WTC11 (cell line): ENCODE results near the gene RELT. TPM values are rescaled to one million over a fixed set of nuclear protein-coding genes. Genes with fewer than 3 reads are reported as not detected.

Source experiments
- ATAC-seq: fragments of 200-7000 bp; cut with Tn5 transposase; 2 replicates; pipeline ENCODE4 v1.10.0; 2021; ENCODE audit warnings: mild to moderate bottlenecking, moderate library complexity
- CTCF ChIA-PET: fragments of 300-600 bp; sonication (Branson Sonifier 250); formaldehyde crosslinking; loops from one replicate; lab custom pipeline; 2021; ENCODE audit warnings: antibody characterized with exemption; lab: Charles Lee
- POLR2A ChIA-PET: fragments of 350-600 bp; sonication (Branson Sonifier 250); formaldehyde crosslinking; loops from one replicate; lab custom pipeline; 2021; ENCODE audit warnings: antibody characterized with exemption; lab: Charles Lee
- DNase-seq: peaks from one replicate; pipeline ENCODE4 v3.0.0; 2021; ENCODE audit warnings: low spot score
- H3K27ac Mint-ChIP-seq: 2 replicates; pipeline ENCODE4 v1.8.0; 2021; ENCODE audit warnings: mixed read lengths
- H3K27me3 Mint-ChIP-seq: 2 replicates; pipeline ENCODE4 v1.8.0; 2021; ENCODE audit warnings: low read depth, mild to moderate bottlenecking, moderate library complexity, mixed read lengths
- H3K36me3 Mint-ChIP-seq: 2 replicates; pipeline ENCODE4 v1.8.0; 2021; ENCODE audit warnings: mixed read lengths
- H3K4me1 Mint-ChIP-seq: 2 replicates; pipeline ENCODE4 v1.8.0; 2022; ENCODE audit warnings: mixed read lengths
- H3K4me3 Mint-ChIP-seq: 2 replicates; pipeline ENCODE4 v1.8.0; 2021; ENCODE audit warnings: mild to moderate bottlenecking, moderate library complexity, mixed read lengths
- H3K9me3 Mint-ChIP-seq: 2 replicates; pipeline ENCODE4 v1.8.0; 2021; ENCODE audit warnings: mixed read lengths
- ARID4B ChIP-seq: sonication (generic); formaldehyde crosslinking; IDR thresholded peaks from 2 replicates; pipeline ENCODE4 v1.8.0; 2023; ENCODE audit warnings: missing genetic modification reagents, mild to moderate bottlenecking, borderline replicate concordance
- ATF1 ChIP-seq: sonication (generic); formaldehyde crosslinking; IDR thresholded peaks from 2 replicates; pipeline ENCODE4 v1.8.1; 2023; ENCODE audit warnings: mild to moderate bottlenecking, moderate library complexity, missing genetic modification reagents
- CREB1 ChIP-seq: sonication (generic); formaldehyde crosslinking; IDR thresholded peaks from 2 replicates; pipeline ENCODE4 v1.8.0; 2023; ENCODE audit warnings: mild to moderate bottlenecking, missing genetic modification reagents
- EMX1 ChIP-seq: fragments of 250-450 bp; sonication (Bioruptor Pico); IDR thresholded peaks from 2 replicates; pipeline ENCODE4 v1.8.0; 2021; ENCODE audit warnings: mild to moderate bottlenecking
- ERG ChIP-seq: fragments of 250-450 bp; sonication (Bioruptor Pico); IDR thresholded peaks from 2 replicates; pipeline ENCODE4 v1.8.0; 2021; ENCODE audit warnings: mild to moderate bottlenecking
- ESRRA ChIP-seq: sonication (generic); formaldehyde crosslinking; IDR thresholded peaks from 2 replicates; pipeline ENCODE4 v1.8.1; 2022; ENCODE audit warnings: mild to moderate bottlenecking, missing genetic modification reagents, borderline replicate concordance
- GRHL2 ChIP-seq: fragments of 250-450 bp; sonication (Bioruptor Pico); IDR thresholded peaks from 2 replicates; pipeline ENCODE4 v1.8.0; 2022; ENCODE audit warnings: mild to moderate bottlenecking, moderate library complexity; ENCODE audit not compliant: insufficient replicate concordance, severe bottlenecking
- HMGA2 ChIP-seq: fragments of 250-450 bp; sonication (Bioruptor Pico); IDR thresholded peaks from 2 replicates; pipeline ENCODE4 v1.4.0; 2021; ENCODE audit warnings: mild to moderate bottlenecking, moderate library complexity
- IRF1 ChIP-seq: sonication (generic); formaldehyde crosslinking; IDR thresholded peaks from 2 replicates; pipeline ENCODE4 v1.8.0; 2023; ENCODE audit warnings: missing genetic modification reagents
- JAZF1 ChIP-seq: fragments of 250-450 bp; sonication (Bioruptor Pico); IDR thresholded peaks from 2 replicates; pipeline ENCODE4 v1.9.0; 2021; ENCODE audit warnings: moderate library complexity, mild to moderate bottlenecking, inconsistent platforms
- JUN ChIP-seq: sonication (generic); formaldehyde crosslinking; IDR thresholded peaks from 2 replicates; pipeline ENCODE4 v1.8.0; 2023; ENCODE audit warnings: mild to moderate bottlenecking, missing genetic modification reagents
- KAT7 ChIP-seq: sonication (generic); formaldehyde crosslinking; IDR thresholded peaks from 2 replicates; pipeline ENCODE4 v1.8.1; 2023; ENCODE audit warnings: missing genetic modification reagents, mild to moderate bottlenecking, borderline replicate concordance
- NR2C2 ChIP-seq: sonication (generic); formaldehyde crosslinking; IDR thresholded peaks from 2 replicates; pipeline ENCODE4 v1.8.0; 2022; ENCODE audit warnings: mild to moderate bottlenecking, missing genetic modification reagents
- PRDM15 ChIP-seq: sonication (generic); formaldehyde crosslinking; IDR thresholded peaks from 2 replicates; pipeline ENCODE4 v1.8.0; 2022; ENCODE audit warnings: missing genetic modification reagents
- PREB ChIP-seq: sonication (generic); formaldehyde crosslinking; IDR thresholded peaks from 2 replicates; pipeline ENCODE4 v1.8.1; 2022; ENCODE audit warnings: mild to moderate bottlenecking, missing genetic modification reagents, moderate library complexity, borderline replicate concordance
- RORB ChIP-seq: fragments of 250-450 bp; sonication (Bioruptor Pico); IDR thresholded peaks from 2 replicates; pipeline ENCODE4 v1.9.0; 2021; ENCODE audit warnings: mild to moderate bottlenecking
- SOX15 ChIP-seq: fragments of 250-450 bp; sonication (Bioruptor Pico); IDR thresholded peaks from 2 replicates; pipeline ENCODE4 v1.9.0; 2021; ENCODE audit warnings: mild to moderate bottlenecking
- USF1 ChIP-seq: sonication (generic); formaldehyde crosslinking; IDR thresholded peaks from 2 replicates; pipeline ENCODE4 v1.8.0; 2022; ENCODE audit warnings: mild to moderate bottlenecking, missing genetic modification reagents
- ZNF219 ChIP-seq: sonication (generic); formaldehyde crosslinking; IDR thresholded peaks from 2 replicates; pipeline ENCODE4 v1.8.0; 2023; ENCODE audit warnings: missing genetic modification reagents, mild to moderate bottlenecking, borderline replicate concordance
- ZNF263 ChIP-seq: sonication (generic); formaldehyde crosslinking; IDR thresholded peaks from 2 replicates; pipeline ENCODE4 v1.8.1; 2022; ENCODE audit warnings: low read depth, mild to moderate bottlenecking, moderate library complexity, missing genetic modification reagents
- ZNF396 ChIP-seq: fragments of 250-450 bp; sonication (Bioruptor Pico); IDR thresholded peaks from 2 replicates; pipeline ENCODE4 v1.8.0; 2021; ENCODE audit warnings: mild to moderate bottlenecking, moderate library complexity, borderline replicate concordance
- total RNA-seq: library from RNA; stranded (reverse); gene quantifications from 3 replicates; pipeline ENCODE4 v1.2.3, GENCODE V29; 2021

Gene RELT
- total RNA-seq, 1 experiment from 2014 or later, result 6.7 TPM

- Mint-ChIP-seq H3K4me1 (peaks cover 9% of the 10 kb centered on the region), H3K27ac (no peak overlapping the region), H3K36me3 (no peaks in the 10 kb centered on the region), H3K27me3 (no peaks in the 10 kb centered on the region), H3K4me3 (no peak overlapping the region)
- ChIA-PET CTCF (interaction anchor here (0.6 to 2.3 kb wide), 6 partner anchors 13 to 281 kb away, joined by 3 to 9 read pairs (median 4); no protein-coding TSS in a partner anchor), POLR2A (no interaction called here)
- no peak for DNase-seq
- TF ChIP-seq PRDM15 (CRISPR knock-in tag) (no peak), IRF1 (no peak), USF1 (no peak), EMX1 (CRISPR knock-in tag) (no peak), CREB1 (CRISPR knock-in tag) (no peak), ESRRA (no peak), HMGA2 (CRISPR knock-in tag) (no peak), PREB (no peak), JAZF1 (CRISPR knock-in tag) (no peak)
- TF ChIP-seq, all 79 proteins: peak for 0
- H3K9me3 Mint-ChIP-seq, result no peaks in the 10 kb centered on the region
- ATAC-seq, result no peak
Observed at GRCh38 chr11:73425108-73425507, 48.9 kb downstream of the RELT start.

- no peak for DNase-seq
- Mint-ChIP-seq H3K4me1 (peaks cover 6% of the 10 kb centered on the region), H3K27ac (peak overlapping the region; percentile 61; the same call in 1 of the 2 replicates)
- no peak for TF ChIP-seq GRHL2
- TF ChIP-seq JUN (CRISPR knock-in tag), result no peak
- TF ChIP-seq ATF1 (CRISPR knock-in tag), result no peak
- TF ChIP-seq ARID4B (CRISPR knock-in tag), result no peak
- no peak for TF ChIP-seq SOX15 (CRISPR knock-in tag)
- TF ChIP-seq ZNF263, result no peak
- no peak for TF ChIP-seq NR2C2
- no peak for TF ChIP-seq ZNF396 (CRISPR knock-in tag)
- no peak for TF ChIP-seq ZNF219 (CRISPR knock-in tag)
- no peak for TF ChIP-seq HMGA2 (CRISPR knock-in tag)
- no peak for TF ChIP-seq ESRRA
- TF ChIP-seq RORB (CRISPR knock-in tag), result no peak
- no peak for TF ChIP-seq KAT7 (CRISPR knock-in tag)
- no peak for TF ChIP-seq ERG (CRISPR knock-in tag)
Observed at GRCh38 chr11:73426219-73426850, 50.1 kb downstream of the RELT start.

More at GRCh38 chr11:73426219-73426850, 50.1 kb downstream of the RELT start:
- POLR2A ChIA-PET, result no interaction called here
- CTCF ChIA-PET, result interaction anchor here (1.0 to 1.6 kb wide), 3 partner anchors 16 to 221 kb away, joined by 3 to 8 read pairs (median 5); no protein-coding TSS in a partner anchor
- ATAC-seq, result no peak
- Mint-ChIP-seq H3K9me3 (no peaks in the 10 kb centered on the region), H3K4me3 (no peak overlapping the region), H3K36me3 (no peaks in the 10 kb centered on the region), H3K27me3 (no peaks in the 10 kb centered on the region)
